Fibroblast of peridontal ligament (primary cell): Measurements from ENCODE around the gene ABCF3.
"Not testable (repeated sequence)": the region's sequence is repeated elsewhere in the genome, so short reads cannot be mapped to it uniquely, and the experiment has no call there.

Source experiments
- DNase-seq: peaks from one replicate; pipeline ENCODE4 v3.0.0-alpha.2; 2010; ENCODE audit errors: extremely low read depth

ABCF3 gene

GRCh38 chr3:184186184-184186901, at the start of gene ABCF3:
Gene ABCF3, plus strand, starts transcription at chr3:184186199. Its CDS starts 9 bp downstream, at chr3:184186208.
- DNase-seq = peak; percentile 54

- DNase-seq = no peak
Measured at GRCh38 chr3:184140436-184140835, 45.6 kb upstream of the ABCF3 start.

GRCh38 chr3:184142199-184142598, 43.8 kb upstream of the ABCF3 start:
- DNase-seq = no peak

- no peak for DNase-seq
Measured at GRCh38 chr3:184143327-184143726, 42.7 kb upstream of the ABCF3 start.

- no peak for DNase-seq
Measured at GRCh38 chr3:184144505-184144904, 41.5 kb upstream of the ABCF3 start.

- DNase-seq = peak; percentile 74
Measured at GRCh38 chr3:184145111-184145524, 40.9 kb upstream of the ABCF3 start.

GRCh38 chr3:184145751-184146270, 40.2 kb upstream of the ABCF3 start:
- no peak for DNase-seq

- no peak for DNase-seq
Measured at GRCh38 chr3:184148076-184148475, 37.9 kb upstream of the ABCF3 start.

GRCh38 chr3:184149123-184149522, 36.9 kb upstream of the ABCF3 start:
- no peak for DNase-seq

- DNase-seq = peak; percentile 55
Measured at GRCh38 chr3:184149770-184150169, 36.2 kb upstream of the ABCF3 start.

GRCh38 chr3:184154885-184155643, 30.9 kb upstream of the ABCF3 start, which contains the start of gene DVL3:
Gene DVL3, plus strand, starts transcription at chr3:184155377. Its CDS starts 259 bp downstream, at chr3:184155636.
- peak; percentile 46 for DNase-seq

GRCh38 chr3:184155644-184156521, 30.1 kb upstream of the ABCF3 start:
- DNase-seq = no peak

GRCh38 chr3:184156522-184156955, 29.5 kb upstream of the ABCF3 start:
- DNase-seq = peak; percentile 70

GRCh38 chr3:184157206-184157605, 28.8 kb upstream of the ABCF3 start:
- no peak for DNase-seq

- no peak for DNase-seq
Measured at GRCh38 chr3:184158404-184158803, 27.6 kb upstream of the ABCF3 start.

GRCh38 chr3:184160456-184160855, 25.5 kb upstream of the ABCF3 start:
- peak; percentile 56 for DNase-seq

GRCh38 chr3:184162571-184163070, 23.4 kb upstream of the ABCF3 start:
- not testable (repeated sequence) for DNase-seq

GRCh38 chr3:184164648-184165330, 21.2 kb upstream of the ABCF3 start:
- no peak for DNase-seq

GRCh38 chr3:184165543-184165942, 20.5 kb upstream of the ABCF3 start:
- DNase-seq = no peak

GRCh38 chr3:184166671-184167070, 19.3 kb upstream of the ABCF3 start:
- DNase-seq = no peak

GRCh38 chr3:184167786-184168185, 18.2 kb upstream of the ABCF3 start:
- DNase-seq = no peak
